Panc1 (cell line): ENCODE results near the gene POMT2. TPM values are rescaled to one million over a fixed set of nuclear protein-coding genes. Genes with fewer than 3 reads are reported as not detected.

Source experiments
- ATAC-seq: fragments of 200-7000 bp; cut with Tn5 transposase; 2 replicates; pipeline ENCODE4 v1.9.1; 2020; ENCODE audit warnings: mild to moderate bottlenecking, moderate library complexity
- BruUV-seq: library from RNA; stranded (reverse); fragments of 400-500 nt; replicated peaks from 2 replicates; lab custom pipeline; 2021; lab: Mats Ljungman, UMichigan
- CTCF ChIA-PET: fragments of 300-600 bp; sonication (Branson Sonifier 250); formaldehyde crosslinking; loops from one replicate; lab custom pipeline; 2022; ENCODE audit warnings: antibody characterized with exemption; lab: Charles Lee
- POLR2A ChIA-PET: fragments of 300-600 bp; sonication (Branson Sonifier 250); formaldehyde crosslinking; loops from one replicate; lab custom pipeline; 2022; ENCODE audit warnings: antibody characterized with exemption; lab: Charles Lee
- DNase-seq: peaks from one replicate; pipeline ENCODE4 v3.0.0-alpha.2; 2010; ENCODE audit warnings: low read depth, low spot score
- H3K27ac ChIP-seq: 2 replicates; pipeline ENCODE4 v1.5.1; 2011; ENCODE audit warnings: mild to moderate bottlenecking, low read length, inconsistent platforms
- H3K27me3 ChIP-seq: fragments of 200-500 bp; sonication (Bioruptor generic); 2 replicates; pipeline ENCODE4 v1.6.0; 2014; ENCODE audit warnings: low read length, inconsistent platforms; ENCODE audit not compliant: control insufficient read depth, insufficient read depth
- H3K36me3 ChIP-seq: fragments of 200-500 bp; sonication (Bioruptor generic); 2 replicates; pipeline ENCODE4 v1.5.1; 2014; ENCODE audit warnings: inconsistent platforms, mild to moderate bottlenecking, low read length, moderate library complexity; ENCODE audit not compliant: control insufficient read depth, insufficient read depth
- H3K4me1 ChIP-seq: 2 replicates; pipeline ENCODE4 v1.5.1; 2011; ENCODE audit warnings: inconsistent platforms, mild to moderate bottlenecking, low read length, moderate library complexity; ENCODE audit not compliant: control insufficient read depth, insufficient read depth
- H3K4me3 ChIP-seq, 2 experiments: 2 replicates each; pipeline ENCODE4 v1.5.1; 2011 to 2012; ENCODE audit warnings: low read depth in 2 of 2, low read length in 2 of 2, mild to moderate bottlenecking in 2 of 2, inconsistent platforms in 1 of 2, moderate library complexity in 1 of 2
- H3K9me3 ChIP-seq: fragments of 200-500 bp; sonication (Bioruptor generic); 2 replicates; pipeline ENCODE4 v1.5.1; 2014; ENCODE audit warnings: low read depth, mild to moderate bottlenecking, inconsistent platforms, low read length, moderate library complexity; ENCODE audit not compliant: control insufficient read depth, insufficient read depth
- CTCF ChIP-seq: fragments of 450-650 bp; IDR thresholded peaks from 2 replicates; pipeline ENCODE4 v1.5.1; 2017; ENCODE audit warnings: mild to moderate bottlenecking
- POLR2AphosphoS5 ChIP-seq: IDR thresholded peaks from 2 replicates; pipeline ENCODE4 v1.6.1; 2012; ENCODE audit warnings: mild to moderate bottlenecking, low read depth, low read length, moderate library complexity
- REST ChIP-seq, 2 experiments: IDR thresholded peaks; 2 replicates each; pipeline ENCODE4 v1.6.1; 2011 to 2012; ENCODE audit warnings: low read depth in 2 of 2, control low read depth in 1 of 2, low read length in 1 of 2, mild to moderate bottlenecking in 1 of 2, moderate library complexity in 1 of 2; ENCODE audit not compliant: insufficient read depth in 1 of 2
- SIN3A ChIP-seq: IDR thresholded peaks from 2 replicates; pipeline ENCODE4 v1.6.1; 2012; ENCODE audit warnings: low read depth, mild to moderate bottlenecking, low read length, moderate library complexity, borderline replicate concordance; ENCODE audit not compliant: insufficient read depth
- TCF7L2 ChIP-seq: IDR thresholded peaks from 2 replicates; pipeline ENCODE4 v1.6.1; 2011; ENCODE audit warnings: mild to moderate bottlenecking, low read depth, low read length, inconsistent platforms
- in situ Hi-C: cut with HindIII; loops from 2 replicates; pipeline ENCODE4 v1.10.0; 2016; ENCODE audit warnings: low sequenced_read_pairs, low pct_unique_long_range_greater_than_20kb
- intact Hi-C: fragments of 100-400 bp; cut with micrococcal nuclease; formaldehyde crosslinking; loops from one replicate; pipeline ENCODE4 v1.10.0; 2022; ENCODE audit not compliant: unreplicated experiment
- microRNA-seq: library from miRNA; unstranded; fragments of <30 nt; microRNA quantifications from one replicate; pipeline ENCODE4 v1.1.0, GENCODE V29; 2020; ENCODE audit not compliant: unreplicated experiment
- total RNA-seq: library from RNA; stranded (reverse); gene quantifications from one replicate; pipeline ENCODE4 v1.2.1, GENCODE V29; 2021; ENCODE audit not compliant: unreplicated experiment

POMT2 gene
- total RNA-seq, 1 experiment from 2014 or later, result 43.5 TPM

- no peaks in the 10 kb centered on the region for H3K36me3 ChIP-seq
- CTCF ChIA-PET, result no interaction called here
These were observed 94.7 kb downstream of the POMT2 start for GRCh38 chr14:77225892-77226557.

GRCh38 chr14:77225254-77225653, 95.4 kb downstream of the POMT2 start:
- no peak for ATAC-seq
- Histone ChIP-seq H3K4me1 (no peaks in the 10 kb centered on the region), H3K9me3 (no peaks in the 10 kb centered on the region), H3K36me3 (no peaks in the 10 kb centered on the region), H3K27ac (no peak overlapping the region), H3K4me3 (no peak overlapping the region), H3K27me3 (no peaks in the 10 kb centered on the region)
- DNase-seq, result no peak
- ChIA-PET POLR2A (no interaction called here), CTCF (no interaction called here)
- intact Hi-C loops, result no loop called here
- TF ChIP-seq POLR2AphosphoS5 (no peak), CTCF (no peak), REST (IDR thresholded peaks at IDR 0.05; ENCODE audit: insufficient read depth in 1 of 2, low read depth in 2 of 2, low read length in 1 of 2) (no peak), SIN3A (no peak), TCF7L2 (no peak)
- in situ Hi-C loops, result no loop called here
- no TSS peak for BruUV-seq

More at GRCh38 chr14:77225892-77226557, 94.7 kb downstream of the POMT2 start:
- no TSS peak for BruUV-seq
- H3K27me3 ChIP-seq, result no peaks in the 10 kb centered on the region
- intact Hi-C loops (no loop called here), in situ Hi-C loops (no loop called here)
- POLR2A ChIA-PET, result no interaction called here
- H3K4me1 ChIP-seq, result no peaks in the 10 kb centered on the region
- DNase-seq (no peak), ATAC-seq (no peak)
- no peak overlapping the region for H3K27ac ChIP-seq
- TF ChIP-seq TCF7L2, result no peak
- TF ChIP-seq POLR2AphosphoS5, result no peak
- TF ChIP-seq SIN3A, result no peak
- no peak for TF ChIP-seq REST (IDR thresholded peaks at IDR 0.05; ENCODE audit: insufficient read depth in 1 of 2, low read depth in 2 of 2, low read length in 1 of 2)
- no peaks in the 10 kb centered on the region for H3K9me3 ChIP-seq
- no peak overlapping the region for H3K4me3 ChIP-seq

Small RNA genes within 50 kb of the gene (microRNA-seq; reads per million reads assigned to microRNA genes)
- not detected for gene MIR1260A

Other genes with a start within 250 kb of the POMT2 start
- 20.3 TPM for gene CIPC, start 222.6 kb downstream of the POMT2 start, total RNA-seq
- gene ZDHHC22, start 179.1 kb downstream of the POMT2 start, total RNA-seq, result 0.46 TPM
- gene TMEM63C, start 139.1 kb downstream of the POMT2 start, total RNA-seq, result 2.4 TPM
- gene NGB, start 49.7 kb downstream of the POMT2 start, total RNA-seq, result not detected
- 15.1 TPM for gene GSTZ1, start 153 bp upstream of the POMT2 start, total RNA-seq
- 8.5 TPM for gene TMED8, start 56.2 kb upstream of the POMT2 start, total RNA-seq
- gene SAMD15, start 56.5 kb upstream of the POMT2 start, total RNA-seq, result 1.4 TPM
- gene NOXRED1, start 102.6 kb upstream of the POMT2 start, total RNA-seq, result 0.10 TPM
- 12.4 TPM for gene VIPAS39, start 136.7 kb upstream of the POMT2 start, total RNA-seq
- 142 TPM for gene AHSA1, start 137.2 kb upstream of the POMT2 start, total RNA-seq
- 2.6 TPM for gene ISM2, start 177.9 kb upstream of the POMT2 start, total RNA-seq